H54 (cell line): ENCODE results near the gene CLPTM1.

Experiments
- DNase-seq: peaks from one replicate; pipeline ENCODE4 v3.0.0; 2011; ENCODE audit warnings: low spot score, mixed read lengths; ENCODE audit not compliant: insufficient read length
- FAIRE-seq: peaks from 3 replicates; lab custom pipeline; 2011; peaks lifted over from hg19 to GRCh38; lab: Jason Lieb, UNC
- POLR2A ChIP-seq: IDR thresholded peaks from 2 replicates; pipeline ENCODE4 v1.6.1; 2011; ENCODE audit warnings: low read depth, mild to moderate bottlenecking, low read length

Gene CLPTM1

DNA sequence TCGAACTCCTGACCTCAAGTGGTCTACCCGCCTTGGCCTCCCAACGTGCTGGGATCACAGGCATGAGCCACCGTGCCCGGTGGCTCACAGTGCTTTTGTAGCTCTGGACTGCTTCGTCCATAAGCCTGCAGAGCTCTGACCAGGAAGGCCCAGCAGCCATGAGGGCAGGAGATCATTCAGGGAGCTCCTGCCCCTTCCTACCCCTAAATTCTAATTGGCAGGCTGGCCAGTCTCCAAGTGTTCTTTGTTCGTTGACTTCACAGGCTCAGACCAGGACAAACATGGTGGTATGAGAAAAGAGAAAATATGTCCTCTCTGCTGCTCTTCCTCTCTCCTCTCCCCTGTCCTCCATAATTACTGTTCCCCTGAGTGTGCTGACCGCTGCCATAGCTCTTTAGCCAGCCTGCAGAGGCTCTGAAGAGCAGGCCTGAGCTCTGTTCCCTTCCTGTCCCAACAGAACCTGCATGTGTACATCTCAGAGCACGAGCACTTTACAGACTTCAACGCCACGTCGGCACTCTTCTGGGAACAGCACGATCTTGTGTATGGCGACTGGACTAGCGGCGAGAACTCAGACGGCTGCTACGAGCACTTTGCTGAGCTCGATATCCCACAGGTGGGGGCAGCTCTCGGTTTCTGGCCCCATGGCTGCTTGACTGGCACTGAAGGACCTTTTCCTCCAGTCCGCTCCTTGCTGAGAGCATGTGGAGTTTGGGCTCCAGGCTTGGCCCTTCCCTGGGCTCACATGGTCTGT lies 19.0 kb downstream of the CLPTM1 start:
- FAIRE-seq (no peak), DNase-seq (no peak)
- TF ChIP-seq POLR2A: no peak

DNA sequence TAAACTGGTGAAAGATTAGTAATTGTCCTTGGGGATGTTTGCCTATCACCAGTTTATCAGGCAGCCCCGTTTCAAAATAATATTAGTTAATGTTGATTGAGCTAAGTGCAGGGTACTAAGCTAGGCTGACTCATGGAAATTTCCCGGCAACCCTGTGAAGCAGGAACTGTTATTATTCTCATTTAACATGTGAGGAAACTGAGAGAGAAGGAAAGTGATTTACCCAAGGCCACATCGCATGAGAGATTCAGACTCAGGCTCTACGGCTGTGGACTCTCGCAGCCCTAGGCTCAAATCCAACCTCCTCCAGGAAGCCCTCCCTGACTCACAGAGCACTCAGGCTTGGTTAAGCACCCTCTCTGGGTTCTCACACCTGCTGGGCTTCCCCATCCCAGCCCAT lies 19.7 kb downstream of the CLPTM1 start:
- no peak for TF ChIP-seq POLR2A
- FAIRE-seq: no peak
- DNase-seq: no peak

- DNase-seq (no peak), FAIRE-seq (no peak)
- no peak for TF ChIP-seq POLR2A
Observed at GRCh38 chr19:44975444-44975843, 20.3 kb downstream of the CLPTM1 start.

DNA sequence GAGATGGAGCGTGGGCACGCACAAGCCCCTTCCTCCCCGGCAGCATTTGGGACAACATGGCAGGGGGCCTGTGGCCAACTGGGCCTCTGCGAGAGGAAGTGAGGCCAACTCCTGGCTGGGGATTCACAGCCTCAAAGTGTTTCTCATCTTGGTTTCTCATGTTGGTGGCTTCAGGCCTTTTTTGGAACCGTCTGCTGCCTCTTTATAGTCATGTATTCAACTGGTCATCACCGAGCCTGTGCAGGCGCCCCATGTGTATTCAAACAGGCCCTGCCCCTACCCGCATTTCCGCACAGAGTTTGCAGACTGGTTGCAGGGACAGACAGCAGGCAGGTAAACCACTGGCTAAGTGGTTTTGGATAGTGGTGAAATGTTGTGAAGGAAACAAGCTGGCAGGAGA lies 28.8 kb downstream of the CLPTM1 start:
- DNase-seq: no peak
- no peak for TF ChIP-seq POLR2A
- no peak for FAIRE-seq

DNA sequence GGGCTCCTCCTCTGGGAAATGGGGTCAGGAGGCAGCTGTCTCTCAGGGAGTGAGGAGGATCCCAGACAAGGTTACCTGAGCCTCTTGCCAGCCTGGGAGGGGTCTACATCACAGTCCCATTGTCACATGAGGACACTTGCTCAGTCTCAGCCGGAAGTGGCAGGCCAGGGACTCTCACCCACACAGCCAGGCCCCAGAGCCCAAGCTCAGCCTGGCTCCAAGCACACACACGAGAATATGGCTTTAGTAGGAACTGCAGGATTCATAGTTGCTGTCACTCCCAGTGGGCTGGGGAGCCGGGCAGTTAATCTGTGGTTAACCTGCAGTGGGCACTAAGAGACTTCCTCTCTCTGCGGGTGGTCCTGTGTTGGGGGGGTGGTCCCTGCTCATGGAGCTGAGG lies 30.3 kb downstream of the CLPTM1 start:
- DNase-seq (no peak), FAIRE-seq (no peak)
- TF ChIP-seq POLR2A: no peak

DNA sequence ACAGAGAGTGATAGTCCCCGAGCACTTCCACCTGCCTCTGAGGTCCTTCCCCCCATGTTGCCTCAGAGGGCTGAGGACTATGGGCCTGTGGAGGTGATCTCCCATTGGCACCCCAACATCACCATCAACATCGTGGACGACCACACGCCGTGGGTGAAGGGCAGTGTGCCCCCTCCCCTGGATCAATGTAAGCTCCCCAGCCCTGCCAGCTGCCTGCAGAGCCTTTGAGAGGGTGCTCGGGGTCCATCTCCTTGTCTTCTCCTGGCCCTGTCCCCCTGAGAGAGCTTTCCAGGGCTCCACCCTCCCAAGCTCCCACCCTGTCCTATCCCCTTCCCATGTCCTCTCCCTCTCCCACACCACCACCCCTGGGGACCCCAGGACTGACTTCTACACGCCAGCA lies 31.2 kb downstream of the CLPTM1 start:
- TF ChIP-seq POLR2A: no peak
- no peak for FAIRE-seq
- no peak for DNase-seq

DNA sequence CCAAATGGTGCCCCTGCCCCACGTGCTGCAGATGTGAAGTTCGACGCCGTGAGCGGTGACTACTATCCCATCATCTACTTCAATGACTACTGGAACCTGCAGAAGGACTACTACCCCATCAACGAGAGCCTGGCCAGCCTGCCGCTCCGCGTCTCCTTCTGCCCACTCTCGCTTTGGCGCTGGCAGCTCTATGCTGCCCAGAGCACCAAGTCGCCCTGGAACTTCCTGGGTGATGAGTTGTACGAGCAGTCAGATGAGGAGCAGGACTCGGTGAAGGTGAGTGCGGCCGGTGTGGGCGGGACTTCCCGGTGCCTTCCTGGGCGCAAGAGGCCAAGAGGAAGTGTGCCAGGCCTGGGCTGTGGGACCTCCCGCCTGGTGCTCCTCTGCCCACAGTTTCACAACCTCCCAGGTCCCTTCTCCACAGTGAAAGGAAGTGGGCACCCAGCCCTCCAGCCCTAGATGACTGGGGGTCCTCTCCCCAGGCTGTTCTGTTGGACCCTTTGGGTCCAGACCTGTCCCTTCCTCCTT lies 32.0 kb downstream of the CLPTM1 start:
- DNase-seq (no peak), FAIRE-seq (no peak)
- no peak for TF ChIP-seq POLR2A

- no peak for FAIRE-seq
- TF ChIP-seq POLR2A: no peak
- DNase-seq: no peak
Observed at GRCh38 chr19:44988273-44988672, 33.1 kb downstream of the CLPTM1 start.

DNA sequence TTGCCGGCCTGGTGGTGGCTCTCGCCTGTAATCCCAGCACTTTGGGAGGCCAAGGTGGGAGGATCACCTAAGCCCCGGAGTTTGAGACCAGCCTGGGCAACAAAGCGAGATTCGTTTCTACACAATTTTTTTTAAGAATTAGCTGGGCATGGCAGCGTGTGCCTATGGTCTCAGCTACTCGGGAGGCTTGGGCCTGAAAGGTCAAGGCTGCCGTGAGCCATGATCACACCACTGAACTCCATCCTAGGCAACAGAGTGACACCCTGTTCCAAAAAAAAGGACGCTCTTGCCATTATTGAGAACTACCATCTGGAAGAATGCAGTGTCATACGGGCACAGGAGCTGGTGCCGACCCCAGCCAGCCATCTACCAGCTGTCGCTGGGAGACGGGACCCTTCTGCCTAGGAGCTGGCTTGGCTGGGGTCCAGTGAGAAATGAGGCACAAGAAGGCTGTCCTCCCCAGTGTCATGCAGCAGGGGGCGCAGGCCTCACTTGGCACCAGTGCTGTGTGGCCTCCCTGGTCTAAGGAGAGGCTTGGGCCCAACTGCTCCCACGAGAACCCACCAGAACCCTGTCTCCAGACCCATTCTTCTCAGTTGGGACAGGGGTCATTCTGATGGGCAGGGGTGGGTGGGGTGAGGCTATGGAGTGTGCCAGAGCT lies 33.8 kb downstream of the CLPTM1 start:
- TF ChIP-seq POLR2A: no peak
- FAIRE-seq: no peak

DNA sequence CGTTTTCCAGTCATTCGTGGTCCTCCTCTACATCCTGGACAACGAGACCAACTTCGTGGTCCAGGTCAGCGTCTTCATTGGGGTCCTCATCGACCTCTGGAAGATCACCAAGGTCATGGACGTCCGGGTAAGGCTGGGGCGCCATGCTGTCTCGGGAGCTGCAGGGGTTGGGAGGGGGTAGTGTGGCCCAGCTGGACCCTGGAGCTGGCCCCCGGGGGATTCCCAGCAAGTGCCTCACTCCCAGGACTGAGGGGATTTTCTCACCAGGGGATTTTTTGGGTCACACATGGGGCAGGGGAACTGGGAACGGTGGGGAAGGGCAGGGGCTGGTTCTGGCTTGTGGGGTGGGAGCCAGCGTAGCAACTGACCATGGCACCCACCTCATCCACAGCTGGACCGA lies 35.3 kb downstream of the CLPTM1 start:
- no peak for TF ChIP-seq POLR2A
- FAIRE-seq (no peak), DNase-seq (no peak)

More for the DNA sequence above, 33.8 kb downstream of the CLPTM1 start:
- peak; percentile 41 for DNase-seq

- TF ChIP-seq POLR2A: no peak
- FAIRE-seq: no peak
Observed at GRCh38 chr19:44990966-44991365, 35.8 kb downstream of the CLPTM1 start.

GRCh38 chr19:44992336-44993163 lies 37.4 kb downstream of the CLPTM1 start:
- FAIRE-seq: no peak
- DNase-seq: no peak
- no peak for TF ChIP-seq POLR2A

More at GRCh38 chr19:44990966-44991365, 35.8 kb downstream of the CLPTM1 start:
- no peak for DNase-seq

GRCh38 chr19:44993526-44993925 lies 38.3 kb downstream of the CLPTM1 start:
- no peak for DNase-seq
- no peak for TF ChIP-seq POLR2A
- FAIRE-seq: no peak
